IMR-90 (cell line): Measurements from ENCODE around the gene GH2. TPM values are rescaled to one million over a fixed set of nuclear protein-coding genes. Genes with fewer than 3 reads are reported as not detected.

Experiments
- ATAC-seq: fragments of 200-7000 bp; cut with Tn5 transposase; 2 replicates; pipeline ENCODE4 v1.9.1; 2020; ENCODE audit warnings: low read depth, mild to moderate bottlenecking, moderate library complexity
- BruUV-seq: library from RNA; stranded (reverse); fragments of 400-500 nt; replicated peaks from 2 replicates; lab custom pipeline; 2021; lab: Mats Ljungman, UMichigan
- CTCF ChIA-PET: fragments of 300-600 bp; formaldehyde crosslinking; extraction: SDS; loops from one replicate; lab custom pipeline; 2021; ENCODE audit warnings: antibody characterized with exemption; lab: Yijun Ruan, JAX
- POLR2A ChIA-PET: fragments of 300-600 bp; sonication (Branson Sonifier 250); formaldehyde crosslinking; loops from one replicate; lab custom pipeline; 2022; ENCODE audit warnings: antibody characterized with exemption; ENCODE audit not compliant: unreplicated experiment; lab: Charles Lee
- DNase-seq: peaks from one replicate; pipeline ENCODE4 v3.0.0; 2013
- H2AFZ ChIP-seq: replicated peaks from 2 replicates; pipeline ENCODE3; 2013; ENCODE audit warnings: low read length, mild to moderate bottlenecking; ENCODE audit not compliant: poor library complexity
- H2AK5ac ChIP-seq: 2 replicates; pipeline ENCODE4 v1.6.1; 2013; ENCODE audit warnings: low read depth, low read length, inconsistent platforms
- H2AK9ac ChIP-seq: replicated peaks from 2 replicates; pipeline ENCODE3; 2013; ENCODE audit warnings: mild to moderate bottlenecking, low read depth, low read length, moderate library complexity; ENCODE audit not compliant: poor library complexity
- H2BK120ac ChIP-seq: 2 replicates; pipeline ENCODE4 v1.6.1; 2013; ENCODE audit warnings: low read depth, low read length, inconsistent platforms
- H2BK15ac ChIP-seq: 3 replicates; pipeline ENCODE4 v1.6.1; 2013; ENCODE audit warnings: low read depth, low read length, inconsistent platforms
- H2BK20ac ChIP-seq: 2 replicates; pipeline ENCODE4 v1.6.1; 2013; ENCODE audit warnings: low read depth, mild to moderate bottlenecking, inconsistent platforms, low read length, moderate library complexity
- H2BK5ac ChIP-seq: 2 replicates; pipeline ENCODE4 v1.6.1; 2013; ENCODE audit warnings: mild to moderate bottlenecking, low read depth, low read length, inconsistent platforms; ENCODE audit not compliant: poor library complexity, severe bottlenecking
- H3K14ac ChIP-seq: replicated peaks from 2 replicates; pipeline ENCODE4 v1.6.1; 2013; ENCODE audit warnings: low read depth, low read length, inconsistent platforms
- H3K18ac ChIP-seq: 2 replicates; pipeline ENCODE4 v1.6.1; 2013; ENCODE audit warnings: low read depth, low read length, control low read depth
- H3K23ac ChIP-seq: 2 replicates; pipeline ENCODE4 v1.6.1; 2013; ENCODE audit warnings: low read depth, low read length, inconsistent platforms
- H3K27ac ChIP-seq: 2 replicates; pipeline ENCODE4 v1.5.1; 2013; ENCODE audit warnings: mild to moderate bottlenecking, control low read depth, low read length; ENCODE audit not compliant: insufficient read depth
- H3K27me3 ChIP-seq: 2 replicates; pipeline ENCODE4 v1.6.1; 2013; ENCODE audit warnings: low read length; ENCODE audit not compliant: control insufficient read depth, insufficient read depth
- H3K36me3 ChIP-seq: 2 replicates; pipeline ENCODE4 v1.6.1; 2013; ENCODE audit warnings: low read length, mixed read lengths; ENCODE audit not compliant: control insufficient read depth, insufficient read depth
- H3K4ac ChIP-seq: 2 replicates; pipeline ENCODE4 v1.6.1; 2013; ENCODE audit warnings: low read depth, low read length, inconsistent platforms
- H3K4me1 ChIP-seq: 2 replicates; pipeline ENCODE4 v1.6.1; 2013; ENCODE audit warnings: low read length, mixed read lengths; ENCODE audit not compliant: control insufficient read depth, insufficient read depth
- H3K4me2 ChIP-seq: 2 replicates; pipeline ENCODE4 v1.6.1; 2013; ENCODE audit warnings: low read depth, mild to moderate bottlenecking, control low read depth, low read length, moderate library complexity
- H3K4me3 ChIP-seq: 2 replicates; pipeline ENCODE4 v1.5.1; 2013; ENCODE audit warnings: low read depth, mild to moderate bottlenecking, control low read depth, low read length, moderate library complexity; ENCODE audit not compliant: insufficient read depth
- H3K56ac ChIP-seq: 2 replicates; pipeline ENCODE4 v1.6.1; 2013; ENCODE audit warnings: low read length, inconsistent platforms; ENCODE audit not compliant: insufficient read depth; ENCODE audit errors: extremely low read depth
- H3K79me1 ChIP-seq, 2 experiments: 2 replicates each; pipeline ENCODE4 v1.6.1; 2013; ENCODE audit warnings: low read length in 2 of 2, inconsistent platforms in 1 of 2, low read depth in 1 of 2
- H3K9ac ChIP-seq: 2 replicates; pipeline ENCODE4 v1.6.1; 2013; ENCODE audit warnings: low read depth, low read length, control low read depth
- H3K9me1 ChIP-seq: 2 replicates; pipeline ENCODE4 v1.6.1; 2013; ENCODE audit warnings: low read length, inconsistent platforms; ENCODE audit not compliant: insufficient read depth
- H3K9me3 ChIP-seq: 2 replicates; pipeline ENCODE4 v1.6.1; 2013; ENCODE audit warnings: low read length; ENCODE audit not compliant: control insufficient read depth, insufficient read depth
- H4K20me1 ChIP-seq: 2 replicates; pipeline ENCODE4 v1.6.1; 2013; ENCODE audit warnings: low read length, inconsistent platforms; ENCODE audit not compliant: insufficient read depth
- H4K5ac ChIP-seq: 2 replicates; pipeline ENCODE4 v1.6.1; 2013; ENCODE audit warnings: mild to moderate bottlenecking, low read depth, low read length, control low read depth
- H4K8ac ChIP-seq, 2 experiments: 2 replicates each; pipeline ENCODE4 v1.6.1; 2013; ENCODE audit warnings: low read depth in 2 of 2, low read length in 2 of 2, control low read depth in 1 of 2, inconsistent platforms in 1 of 2
- H4K91ac ChIP-seq: 2 replicates; pipeline ENCODE4 v1.6.1; 2013; ENCODE audit warnings: low read depth, low read length, inconsistent platforms; ENCODE audit not compliant: insufficient read depth
- BHLHE40 ChIP-seq: fragments of 150-350 bp; IDR thresholded peaks from 2 replicates; pipeline ENCODE4 v1.6.1; 2016; ENCODE audit warnings: mild to moderate bottlenecking, low read depth, low read length
- CEBPB ChIP-seq: IDR thresholded peaks from 2 replicates; pipeline ENCODE4 v1.6.1; 2012; ENCODE audit warnings: low read depth, low read length, improper control_type of control experiment
- CHD1 ChIP-seq: IDR thresholded peaks from 2 replicates; pipeline ENCODE4 v1.6.1; 2012; ENCODE audit warnings: low read depth, low read length, improper control_type of control experiment
- CTCF ChIP-seq: conservative IDR thresholded peaks from 2 replicates; pipeline ENCODE4 v1.5.1; 2012; ENCODE audit warnings: mild to moderate bottlenecking, low read depth, low read length, improper control_type of control experiment
- ELK1 ChIP-seq: fragments of 150-350 bp; IDR thresholded peaks from 2 replicates; pipeline ENCODE4 v1.6.1; 2016; ENCODE audit warnings: low read depth, mild to moderate bottlenecking, low read length, moderate library complexity, borderline replicate concordance
- FOS ChIP-seq: fragments of 150-350 bp; IDR thresholded peaks from 2 replicates; pipeline ENCODE4 v1.6.1; 2016; ENCODE audit warnings: low read depth, low read length
- MAFK ChIP-seq: IDR thresholded peaks from 2 replicates; pipeline ENCODE4 v1.6.1; 2012; ENCODE audit warnings: low read depth, low read length, improper control_type of control experiment
- MAZ ChIP-seq: IDR thresholded peaks from 2 replicates; pipeline ENCODE4 v1.6.1; 2012; ENCODE audit warnings: low read depth, mild to moderate bottlenecking, low read length, improper control_type of control experiment, moderate library complexity, borderline replicate concordance
- MXI1 ChIP-seq: IDR thresholded peaks from 2 replicates; pipeline ENCODE4 v1.6.1; 2012; ENCODE audit warnings: low read depth, mild to moderate bottlenecking, low read length, moderate library complexity, borderline replicate concordance
- NFE2L2 ChIP-seq: fragments of 150-350 bp; IDR thresholded peaks from 2 replicates; pipeline ENCODE4 v1.6.1; 2016; ENCODE audit warnings: low read depth, mild to moderate bottlenecking, low read length
- POLR2A ChIP-seq: IDR thresholded peaks from 2 replicates; pipeline ENCODE4 v1.6.1; 2012; ENCODE audit warnings: mild to moderate bottlenecking, low read depth, low read length
- RAD21 ChIP-seq: IDR thresholded peaks from 2 replicates; pipeline ENCODE4 v1.6.1; 2012; ENCODE audit warnings: low read length, improper control_type of control experiment
- RCOR1 ChIP-seq: IDR thresholded peaks from 2 replicates; pipeline ENCODE4 v1.6.1; 2012; ENCODE audit warnings: mild to moderate bottlenecking, low read length, improper control_type of control experiment; ENCODE audit not compliant: insufficient replicate concordance
- RFX5 ChIP-seq: IDR thresholded peaks from 2 replicates; pipeline ENCODE4 v1.8.0; 2012; ENCODE audit warnings: low read depth, mild to moderate bottlenecking, low read length, moderate library complexity
- SMC3 ChIP-seq: fragments of 150-350 bp; IDR thresholded peaks from 2 replicates; pipeline ENCODE4 v1.6.1; 2016; ENCODE audit warnings: low read depth, mild to moderate bottlenecking, antibody characterized with exemption, low read length, moderate library complexity
- USF2 ChIP-seq: fragments of 150-350 bp; IDR thresholded peaks from 2 replicates; pipeline ENCODE4 v1.6.1; 2017; ENCODE audit warnings: mild to moderate bottlenecking, antibody characterized with exemption, low read length, low read depth
- WGBS, 2 experiments: methylation state at CpG; one replicate each; pipeline versions ENCODE4 v1.1.5 to v1.1.7; 2013; ENCODE audit warnings: missing lambda C conversion rate in 2 of 2; ENCODE audit not compliant: insufficient read length in 1 of 2; ENCODE audit errors: extremely low coverage in 2 of 2; 5-methylcytosine and 5-hydroxymethylcytosine counted together
- dilution Hi-C: fragments of 300-500 bp; cut with HindIII; formaldehyde crosslinking; loops from one replicate; pipeline ENCODE4 v1.14.3; 2018; ENCODE audit warnings: low sequenced_read_pairs; ENCODE audit not compliant: unreplicated experiment
- in situ Hi-C: fragments of 300-500 bp; cut with MboI; formaldehyde crosslinking; loops from 3 replicates; pipeline ENCODE4 v1.14.3; 2019; ENCODE audit warnings: low sequenced_read_pairs, inconsistent platforms, mixed read lengths
- intact Hi-C: fragments of 100-400 bp; cut with micrococcal nuclease; formaldehyde crosslinking; loops from 2 replicates; pipeline ENCODE4 v1.10.0; 2022
- polyA plus RNA-seq, 3 experiments: library from polyadenylated mRNA; depleted of rRNA; stranded (reverse); fragments of >200 nt; gene quantifications; 2 replicates each; pipeline ENCODE4 v1.2.3, GENCODE V29; 2012; ENCODE audit warnings: low replicate concordance in 1 of 3
- total RNA-seq: library from RNA; depleted of rRNA; stranded (reverse); fragments of >200 nt; gene quantifications from 2 replicates; pipeline ENCODE4 v1.2.3, GENCODE V29; 2012

Gene GH2
- total and polyA plus RNA-seq, 2 of the 4 experiments (the other 2 are of a cell fraction), result not detected

GRCh38 chr17:63910096-63910495, 28.4 kb upstream of the GH2 start:
- no peak overlapping the region for H3K56ac ChIP-seq
- no peak overlapping the region for H4K8ac ChIP-seq
- H3K9me3 ChIP-seq, result no peaks in the 10 kb centered on the region
- no peak overlapping the region for H2AK9ac ChIP-seq
- H2BK15ac ChIP-seq, result no peak overlapping the region
- no peak overlapping the region for H2BK20ac ChIP-seq
- H3K4me2 ChIP-seq, result no peak overlapping the region
- no peaks in the 10 kb centered on the region for H3K9me1 ChIP-seq
- no peak overlapping the region for H2AK5ac ChIP-seq
- H3K27ac ChIP-seq, result no peak overlapping the region
- WGBS, 2 experiments, result 73% methylated on average over 4 of the region's 14 CpGs; no CpG with 5 or more reads in 1 of the 2 experiments
- DNase-seq (no peak), ATAC-seq (no peak)
- H3K4me3 ChIP-seq, result no peak overlapping the region
- dilution Hi-C loops, result no loop called here
- no peak for TF ChIP-seq RFX5
- no peak for TF ChIP-seq CEBPB
- TF ChIP-seq MAFK, result no peak
- no peak for TF ChIP-seq CHD1
- no peak for TF ChIP-seq RCOR1
- no peak for TF ChIP-seq USF2
- TF ChIP-seq FOS, result no peak
- TF ChIP-seq RAD21, result no peak
- TF ChIP-seq BHLHE40, result no peak
- TF ChIP-seq MXI1, result no peak
- TF ChIP-seq NFE2L2, result no peak
- TF ChIP-seq ELK1, result no peak
- TF ChIP-seq POLR2A, result no peak
- no peak for TF ChIP-seq CTCF
- TF ChIP-seq MAZ, result no peak
- TF ChIP-seq SMC3, result no peak
- no peak overlapping the region for H2BK5ac ChIP-seq
- BruUV-seq, result no TSS peak
- no peaks in the 10 kb centered on the region for H3K4me1 ChIP-seq
- intact Hi-C loops, result loop anchor here (10.0 kb wide), 1 partner anchor 375 kb away; no protein-coding TSS in a partner anchor
- H4K91ac ChIP-seq, result no peak overlapping the region
- in situ Hi-C loops, result loop anchor here (10.0 kb wide), 2 partner anchors 115 to 375 kb away; partner anchors contain the start of gene ICAM2
- ChIA-PET POLR2A (no interaction called here), CTCF (interaction anchor here (1.0 kb wide), 1 partner anchor 45 kb away, joined by 4 read pairs; no protein-coding TSS in a partner anchor)
- no peaks in the 10 kb centered on the region for H4K20me1 ChIP-seq
- H3K18ac ChIP-seq, result no peak overlapping the region
- H3K4ac ChIP-seq, result no peak overlapping the region
- H4K5ac ChIP-seq, result no peak overlapping the region
- H3K14ac ChIP-seq, result no peak overlapping the region
- no peak overlapping the region for H3K23ac ChIP-seq
- H3K9ac ChIP-seq, result no peak overlapping the region
- no peaks in the 10 kb centered on the region for H3K79me1 ChIP-seq
- no peak overlapping the region for H2BK120ac ChIP-seq
- no peak overlapping the region for H2AFZ ChIP-seq
- no peaks in the 10 kb centered on the region for H3K36me3 ChIP-seq
- peaks cover 42% of the 10 kb centered on the region for H3K27me3 ChIP-seq
